Motor neuron (in vitro differentiated cells): Measurements from ENCODE around the gene KRT78. TPM values are rescaled to one million over a fixed set of nuclear protein-coding genes. Genes with fewer than 3 reads are reported as not detected.
A peak's percentile ranks its signal among the peaks of the same experiment; 100 is the strongest.
"Not testable (repeated sequence)": the region's sequence is repeated elsewhere in the genome, so short reads cannot be mapped to it uniquely, and the experiment has no call there.

ENCODE experiments used
- ATAC-seq, 8 experiments: fragments of 200-7000 bp; cut with Tn5 transposase; replicated peaks in 6 of 8; 2 replicates each; pipeline ENCODE4 v1.8.0; 2021; ENCODE audit warnings: mild to moderate bottlenecking in 8 of 8, moderate library complexity in 8 of 8
- H3K27ac ChIP-seq, 2 donors: fragments of 250-450 bp; sonication (Bioruptor Pico); 2 replicates each; pipeline ENCODE4 v1.9.0; 2021; ENCODE audit warnings: antibody characterized with exemption in 2 of 2, mild to moderate bottlenecking in 2 of 2, moderate library complexity in 1 of 2
- H3K4me1 ChIP-seq, 2 donors: fragments of 250-450 bp; sonication (Bioruptor Pico); replicated peaks in 1 of 2; 2 replicates each; pipeline ENCODE4 v1.6.1; 2021; ENCODE audit warnings: antibody characterized with exemption in 2 of 2, mild to moderate bottlenecking in 2 of 2, moderate library complexity in 1 of 2
- H3K4me3 ChIP-seq, 5 donors: fragments of 250-450 bp; sonication (Bioruptor Pico); 2 replicates each; pipeline ENCODE4 v1.9.0; 2021; ENCODE audit warnings: antibody characterized with exemption in 5 of 5, mild to moderate bottlenecking in 5 of 5, moderate library complexity in 4 of 5
- WGBS, 10 experiments: fragments of 450-650 bp; shearing (Covaris generic); methylation state at CpG; one replicate each; pipeline ENCODE4 v1.0.0; 2022; 5-methylcytosine and 5-hydroxymethylcytosine counted together
- in situ Hi-C, 9 experiments: fragments of 400-800 bp; cut with MboI; loops; one replicate each; pipeline ENCODE4 v1.15.0; 2021; ENCODE audit warnings: low sequenced_read_pairs in 9 of 9, low pct_unique_long_range_greater_than_20kb in 2 of 9; ENCODE audit not compliant: unreplicated experiment in 9 of 9
- total RNA-seq, 8 experiments: library from RNA; unstranded; fragments of 300-600 nt; gene quantifications; 2 replicates each; pipeline versions ENCODE4 v1.2.3 to v1.2.4, GENCODE V29; 2022

KRT78 gene
- total RNA-seq, 8 experiments from 2014 or later: 0.09 to 1.5 (median 0.71) TPM; not detected in 3

GRCh38 chr12:52798003-52798670, 50.7 kb downstream of the KRT78 start:
- H3K4me3 ChIP-seq: no peak overlapping the region
- H3K4me1 ChIP-seq: peaks cover 0 to 2% of the 10 kb centered on the region in 2 donors
- in situ Hi-C loops: no loop called here
- ATAC-seq: peak in 2 of 8 experiments; percentile 76 to 77
- no peak overlapping the region for H3K27ac ChIP-seq
- 25 to 90% (median 70%) methylated on average over 1 to 4 of the region's 4 CpGs; no CpG with 5 or more reads in 3 of the 10 experiments for WGBS, 10 experiments

GRCh38 chr12:52797529-52797894, 51.3 kb downstream of the KRT78 start:
- Histone ChIP-seq H3K4me3 (no peak overlapping the region), H3K27ac (no peak overlapping the region), H3K4me1 (peaks cover 0 to 2% of the 10 kb centered on the region in 2 donors)
- in situ Hi-C loops: no loop called here
- ATAC-seq: no peak

- no peak overlapping the region for H3K4me3 ChIP-seq
- H3K4me1 ChIP-seq: peaks cover 0 to 2% of the 10 kb centered on the region in 2 donors
- H3K27ac ChIP-seq: no peak overlapping the region
- no peak for ATAC-seq
- 0 to 92% (median 57%) methylated on average over 1 to 2 of the region's 3 CpGs; no CpG with 5 or more reads in 5 of the 10 experiments for WGBS, 10 experiments
- in situ Hi-C loops: no loop called here
Measured at GRCh38 chr12:52796839-52797528, 51.8 kb downstream of the KRT78 start.

GRCh38 chr12:52796429-52796794, 52.4 kb downstream of the KRT78 start:
- 75 to 100% (median 100%) methylated on average over 1 to 2 of the region's 3 CpGs; no CpG with 5 or more reads in 7 of the 10 experiments for WGBS, 10 experiments
- no peak for ATAC-seq
- in situ Hi-C loops: no loop called here
- Histone ChIP-seq H3K4me3 (no peak overlapping the region), H3K4me1 (peaks cover 0 to 2% of the 10 kb centered on the region in 2 donors), H3K27ac (no peak overlapping the region)

GRCh38 chr12:52795694-52796428, 52.9 kb downstream of the KRT78 start, which contains the start of gene KRT3:
Gene KRT3, minus strand, starts transcription at chr12:52796117. Its CDS starts 75 bp downstream, at chr12:52796042.
- Histone ChIP-seq H3K4me1 (peaks cover 0 to 2% of the 10 kb centered on the region in 2 donors), H3K4me3 (no peak within 1 kb of the TSS), H3K27ac (no peak within 1 kb of the TSS)
- ATAC-seq: no peak
- 67 to 89% (median 78%) methylated on average over 1 to 13 of the region's 17 CpGs; no CpG with 5 or more reads in 2 of the 10 experiments for WGBS, 10 experiments
- in situ Hi-C loops: no loop called here

GRCh38 chr12:52795332-52795674, 53.5 kb downstream of the KRT78 start:
- H3K27ac ChIP-seq, H3K4me3 ChIP-seq, in situ Hi-C loops, ATAC-seq, H3K4me1 ChIP-seq: not testable (repeated sequence)
- WGBS, 10 experiments: 60 to 100% methylated on average over 1 of the region's 2 CpGs; no CpG with 5 or more reads in 8 of the 10 experiments

GRCh38 chr12:52794479-52795331, 54.1 kb downstream of the KRT78 start:
- WGBS, 10 experiments: 0 to 69% (median 40%) methylated on average over 1 to 2 of the region's 5 CpGs; no CpG with 5 or more reads in 3 of the 10 experiments
- Histone ChIP-seq H3K27ac (no peak overlapping the region), H3K4me1 (no peaks in the 10 kb centered on the region), H3K4me3 (no peak overlapping the region)
- ATAC-seq: no peak
- in situ Hi-C loops: no loop called here

GRCh38 chr12:52792185-52793029, 56.4 kb downstream of the KRT78 start:
- in situ Hi-C loops: no loop called here
- H3K4me1 ChIP-seq: no peaks in the 10 kb centered on the region
- H3K4me3 ChIP-seq: no peak overlapping the region
- no peak overlapping the region for H3K27ac ChIP-seq
- ATAC-seq: no peak
- 0 to 100% (median 86%) methylated on average over 1 to 9 of the region's 10 CpGs; no CpG with 5 or more reads in 2 of the 10 experiments for WGBS, 10 experiments

GRCh38 chr12:52791271-52792184, 57.3 kb downstream of the KRT78 start:
- in situ Hi-C loops: no loop called here
- no peaks in the 10 kb centered on the region for H3K4me1 ChIP-seq
- WGBS, 10 experiments: 60 to 90% (median 73%) methylated on average over 1 to 7 of the region's 12 CpGs; no CpG with 5 or more reads in 5 of the 10 experiments
- H3K27ac ChIP-seq: no peak overlapping the region
- H3K4me3 ChIP-seq: no peak overlapping the region
- no peak for ATAC-seq

- no peak overlapping the region for H3K4me3 ChIP-seq
- H3K27ac ChIP-seq: no peak overlapping the region
- WGBS, 10 experiments: 41 to 92% (median 77%) methylated on average over 3 to 12 of the region's 19 CpGs; no CpG with 5 or more reads in 2 of the 10 experiments
- in situ Hi-C loops: no loop called here
- no peaks in the 10 kb centered on the region for H3K4me1 ChIP-seq
- ATAC-seq: no peak
Measured at GRCh38 chr12:52790427-52791270, 58.1 kb downstream of the KRT78 start.
